NAMALWA (cell line): Measurements from ENCODE around the gene KRT86.
"Not testable (repeated sequence)": the region's sequence is repeated elsewhere in the genome, so short reads cannot be mapped to it uniquely, and the experiment has no call there.

ENCODE experiments used
- DNase-seq: peaks from one replicate; pipeline ENCODE4 v3.0.0-alpha.2; 2015; ENCODE audit warnings: low spot score

KRT86 gene

GRCh38 chr12:52238916-52239646 is 35.4 kb upstream of the KRT86 start:
- DNase-seq: no peak

- DNase-seq: no peak
These were observed 34.7 kb upstream of the KRT86 start for GRCh38 chr12:52239767-52240166.

- DNase-seq: not testable (repeated sequence)
These were observed 34.2 kb upstream of the KRT86 start for GRCh38 chr12:52240247-52240646.

GRCh38 chr12:52241205-52241842 is 33.1 kb upstream of the KRT86 start:
- peak; percentile 17 for DNase-seq

- DNase-seq: no peak
These were observed 31.8 kb upstream of the KRT86 start for GRCh38 chr12:52242442-52243258.

GRCh38 chr12:52243259-52243855 is 31.1 kb upstream of the KRT86 start:
- no peak for DNase-seq

GRCh38 chr12:52243856-52244614 is 30.4 kb upstream of the KRT86 start:
- no peak for DNase-seq

GRCh38 chr12:52244615-52244994 is 29.8 kb upstream of the KRT86 start:
- no peak for DNase-seq

- no peak for DNase-seq
These were observed 29.0 kb upstream of the KRT86 start for GRCh38 chr12:52245259-52245961.

GRCh38 chr12:52245962-52246569 is 28.4 kb upstream of the KRT86 start:
- no peak for DNase-seq

GRCh38 chr12:52246720-52247621 is 27.5 kb upstream of the KRT86 start:
- DNase-seq: no peak

- DNase-seq: no peak
These were observed 26.6 kb upstream of the KRT86 start for GRCh38 chr12:52247622-52248540.

- no peak for DNase-seq
These were observed 25.6 kb upstream of the KRT86 start for GRCh38 chr12:52248541-52249461.

- DNase-seq: no peak
These were observed 24.9 kb upstream of the KRT86 start for GRCh38 chr12:52249511-52250047.

GRCh38 chr12:52250048-52250990 is 24.1 kb upstream of the KRT86 start:
- no peak for DNase-seq
